Uterus (tissue), 4 donors: ENCODE results near the gene CAMSAP2. TPM values are rescaled to one million over a fixed set of nuclear protein-coding genes. Genes with fewer than 3 reads are reported as not detected.

Experiments used
- DNase-seq, 2 donors: peaks; one replicate each; pipeline ENCODE4 v3.0.0-alpha.2; 2019 to 2020
- H3K27ac ChIP-seq, 2 donors: fragments of 200-600 bp; sonication (generic); 1 replicate in 1 of 2; 2 replicates in 1 of 2; pipeline ENCODE4 v1.5.1; 2016 to 2018
- H3K27me3 ChIP-seq, 2 donors: fragments of 200-600 bp; sonication (generic); one replicate each; pipeline ENCODE4 v1.5.1; 2018 to 2019; ENCODE audit warnings: control low read depth in 1 of 2
- H3K36me3 ChIP-seq, 2 donors: fragments of 200-600 bp; sonication (generic); one replicate each; pipeline ENCODE4 v1.5.1; 2019; ENCODE audit warnings: control low read depth in 1 of 2
- H3K4me1 ChIP-seq, 2 donors: fragments of 200-600 bp; sonication (generic); one replicate each; pipeline ENCODE4 v1.5.1; 2018 to 2019; ENCODE audit warnings: control low read depth in 1 of 2
- H3K4me3 ChIP-seq, 2 donors: fragments of 200-600 bp; sonication (generic); 1 replicate in 1 of 2; 2 replicates in 1 of 2; pipeline ENCODE4 v1.5.1; 2018 to 2019; ENCODE audit warnings: mild to moderate bottlenecking in 1 of 2
- H3K9me3 ChIP-seq, 2 donors: fragments of 200-600 bp; sonication (generic); one replicate each; pipeline ENCODE4 v1.5.1; 2019; ENCODE audit warnings: control low read depth in 1 of 2
- CTCF ChIP-seq, 4 experiments: fragments of 200-600 bp in 2 of 4; fragments of 450-650 bp in 2 of 4; sonication (generic) in 2 of 4; IDR thresholded peaks; one replicate each; pipeline ENCODE4 v1.5.1; 2016 to 2019; ENCODE audit warnings: antibody characterized with exemption in 4 of 4, mild to moderate bottlenecking in 2 of 4, moderate library complexity in 1 of 4
- POLR2A ChIP-seq, 2 donors: fragments of 450-650 bp; IDR thresholded peaks; one replicate each; pipeline ENCODE4 v1.6.1; 2016; ENCODE audit warnings: antibody characterized with exemption in 2 of 2, mild to moderate bottlenecking in 1 of 2, moderate library complexity in 1 of 2
- intact Hi-C: fragments of 100-400 bp; cut with DNase I; formaldehyde crosslinking; loops from one replicate; pipeline ENCODE4 v1.15.1; 2023; ENCODE audit warnings: low total_unique reads
- total RNA-seq, 4 donors: library from RNA; depleted of rRNA in 3 of 4; stranded (reverse); fragments of >200 nt in 3 of 4; gene quantifications; one replicate each; pipeline versions ENCODE4 v1.1.0 to v1.2.4, GENCODE V29; 2014 to 2023
- donor health status: DM: yes; HTN: yes; CAD: no.

CAMSAP2 gene
- total RNA-seq, 4 donors from 2014 or later, result 31.0 to 64.8 (median 47.7) TPM

- peaks cover 8 to 9% of the 10 kb centered on the region in 2 donors for H3K27me3 ChIP-seq
- H3K27ac ChIP-seq, result no peak overlapping the region
- H3K4me1 ChIP-seq, result peaks cover 0 to 5% of the 10 kb centered on the region in 2 donors
- H3K36me3 ChIP-seq, result no peaks in the 10 kb centered on the region
- DNase-seq, result no peak
- H3K9me3 ChIP-seq, result no peaks in the 10 kb centered on the region
- H3K4me3 ChIP-seq, result no peak overlapping the region
- TF ChIP-seq CTCF (IDR thresholded peaks at IDR 0.05) (no peak), POLR2A (IDR thresholded peaks at IDR 0.05) (no peak)
- intact Hi-C loops, result no loop called here
These were observed 153.9 kb downstream of the CAMSAP2 start for GRCh38 chr1:200892546-200892945.

- no peak for DNase-seq
- Histone ChIP-seq H3K4me3 (no peak overlapping the region), H3K36me3 (no peaks in the 10 kb centered on the region), H3K27me3 (peaks cover 8 to 9% of the 10 kb centered on the region in 2 donors), H3K9me3 (no peaks in the 10 kb centered on the region), H3K4me1 (peaks cover 0 to 5% of the 10 kb centered on the region in 2 donors), H3K27ac (no peak overlapping the region)
- intact Hi-C loops, result no loop called here
- TF ChIP-seq POLR2A (IDR thresholded peaks at IDR 0.05) (no peak), CTCF (IDR thresholded peaks at IDR 0.05) (no peak)
These were observed 154.3 kb downstream of the CAMSAP2 start for GRCh38 chr1:200892958-200893357.

GRCh38 chr1:200893411-200893901 is 154.8 kb downstream of the CAMSAP2 start:
- H3K27me3 ChIP-seq, result peaks cover 8 to 9% of the 10 kb centered on the region in 2 donors
- TF ChIP-seq CTCF (IDR thresholded peaks at IDR 0.05), result no peak
- no peak for TF ChIP-seq POLR2A (IDR thresholded peaks at IDR 0.05)
- H3K9me3 ChIP-seq, result no peaks in the 10 kb centered on the region
- H3K36me3 ChIP-seq, result no peaks in the 10 kb centered on the region
- no peak for DNase-seq
- no peak overlapping the region for H3K27ac ChIP-seq
- no peak overlapping the region for H3K4me3 ChIP-seq
- H3K4me1 ChIP-seq, result peaks cover 0 to 5% of the 10 kb centered on the region in 2 donors
- intact Hi-C loops, result no loop called here

GRCh38 chr1:200894712-200895442 is 156.2 kb downstream of the CAMSAP2 start, which contains the start of gene INAVA:
Gene INAVA, plus strand, starts transcription at chr1:200894900. Its CDS starts 3,501 bp downstream, at chr1:200898401.
- no peak for DNase-seq
- no peak for TF ChIP-seq POLR2A (IDR thresholded peaks at IDR 0.05)
- no peak for TF ChIP-seq CTCF (IDR thresholded peaks at IDR 0.05)
- Histone ChIP-seq H3K9me3 (no peaks in the 10 kb centered on the region), H3K4me3 (no peak within 1 kb of the TSS), H3K27me3 (peaks cover 8 to 9% of the 10 kb centered on the region in 2 donors), H3K36me3 (no peaks in the 10 kb centered on the region), H3K4me1 (peaks cover 0 to 5% of the 10 kb centered on the region in 2 donors), H3K27ac (no peak within 1 kb of the TSS)
- intact Hi-C loops, result no loop called here

- Histone ChIP-seq H3K9me3 (no peaks in the 10 kb centered on the region), H3K27ac (no peak overlapping the region), H3K4me3 (no peak overlapping the region), H3K4me1 (peaks cover 0 to 5% of the 10 kb centered on the region in 2 donors), H3K36me3 (no peaks in the 10 kb centered on the region), H3K27me3 (peaks cover 4 to 8% of the 10 kb centered on the region in 2 donors)
- no peak for DNase-seq
- intact Hi-C loops, result no loop called here
- TF ChIP-seq POLR2A (IDR thresholded peaks at IDR 0.05), result no peak
These were observed 156.7 kb downstream of the CAMSAP2 start for GRCh38 chr1:200895443-200895789.
